Measurements from ENCODE around the gene EVL. TPM values are rescaled to one million over a fixed set of nuclear protein-coding genes. Genes with fewer than 3 reads are reported as not detected.

Gene EVL
- total RNA-seq, 2 donors from 2014 or later, result 53.1 to 102 TPM

DNA sequence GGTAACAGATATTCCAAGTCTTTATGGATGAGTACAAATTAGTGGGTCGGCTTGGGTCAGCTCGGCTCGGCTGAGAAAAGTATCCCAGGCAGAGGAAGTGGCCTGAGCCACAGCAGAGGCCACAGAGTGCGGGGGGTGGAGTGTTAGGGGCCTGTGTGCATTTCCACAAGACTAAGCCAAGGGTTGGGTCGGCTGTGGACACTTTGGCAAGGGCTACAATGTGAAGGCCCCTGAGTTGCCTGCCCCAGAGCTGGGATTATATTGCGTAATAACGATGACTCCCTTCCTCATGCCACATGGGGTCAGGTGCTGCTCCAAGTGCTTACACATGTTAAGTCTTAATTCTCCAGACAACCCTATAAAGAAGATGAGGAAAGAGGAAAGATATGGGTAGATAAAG is 11.4 kb downstream of the EVL start:
- no peaks in the 10 kb centered on the region for H3K27me3 ChIP-seq (replicated peaks; ENCODE audit: insufficient read depth)
- no peaks in the 10 kb centered on the region for H3K36me3 ChIP-seq
- TF ChIP-seq, protein P1, sequence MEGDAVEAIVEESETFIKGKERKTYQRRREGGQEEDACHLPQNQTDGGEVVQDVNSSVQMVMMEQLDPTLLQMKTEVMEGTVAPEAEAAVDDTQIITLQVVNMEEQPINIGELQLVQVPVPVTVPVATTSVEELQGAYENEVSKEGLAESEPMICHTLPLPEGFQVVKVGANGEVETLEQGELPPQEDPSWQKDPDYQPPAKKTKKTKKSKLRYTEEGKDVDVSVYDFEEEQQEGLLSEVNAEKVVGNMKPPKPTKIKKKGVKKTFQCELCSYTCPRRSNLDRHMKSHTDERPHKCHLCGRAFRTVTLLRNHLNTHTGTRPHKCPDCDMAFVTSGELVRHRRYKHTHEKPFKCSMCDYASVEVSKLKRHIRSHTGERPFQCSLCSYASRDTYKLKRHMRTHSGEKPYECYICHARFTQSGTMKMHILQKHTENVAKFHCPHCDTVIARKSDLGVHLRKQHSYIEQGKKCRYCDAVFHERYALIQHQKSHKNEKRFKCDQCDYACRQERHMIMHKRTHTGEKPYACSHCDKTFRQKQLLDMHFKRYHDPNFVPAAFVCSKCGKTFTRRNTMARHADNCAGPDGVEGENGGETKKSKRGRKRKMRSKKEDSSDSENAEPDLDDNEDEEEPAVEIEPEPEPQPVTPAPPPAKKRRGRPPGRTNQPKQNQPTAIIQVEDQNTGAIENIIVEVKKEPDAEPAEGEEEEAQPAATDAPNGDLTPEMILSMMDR (IDR thresholded peaks at IDR 0.05), result no peak
- peak overlapping the region in 1 of 2 donors; percentile 20 for H3K27ac ChIP-seq
- DNase-seq (ENCODE audit: low spot score) (no peak), ATAC-seq (ENCODE audit: insufficient number of reproducible peaks, low FRiP score, low read depth) (no peak)
- no peaks in the 10 kb centered on the region for H3K9me3 ChIP-seq
- no peak overlapping the region for H3K4me3 ChIP-seq
- peaks cover 8 to 12% of the 10 kb centered on the region in 2 donors for H3K4me1 ChIP-seq (ENCODE audit: control insufficient read depth in 1 of 2, low read depth in 2 of 2)

DNA sequence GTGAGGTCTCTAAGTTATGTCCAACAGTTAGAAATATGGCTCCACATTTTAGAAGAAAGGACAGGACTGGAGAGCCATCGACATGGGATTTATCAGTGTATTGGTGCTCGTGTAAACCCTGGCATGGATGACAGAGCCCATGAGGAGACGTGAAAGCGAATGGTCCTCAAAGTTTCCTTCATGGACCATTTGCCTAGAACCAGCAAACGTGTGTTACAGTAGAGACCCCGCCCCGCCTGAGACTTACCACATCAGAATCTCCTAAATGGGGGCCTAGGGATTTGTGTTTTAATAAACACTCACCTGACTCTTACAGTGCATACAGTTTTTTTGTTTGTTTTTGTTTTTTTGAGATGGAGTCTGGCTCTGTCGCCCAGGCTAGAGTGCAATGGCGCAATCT is 12.2 kb downstream of the EVL start:
- Histone ChIP-seq H3K4me1 (ENCODE audit: control insufficient read depth in 1 of 2, low read depth in 2 of 2) (peaks cover 8 to 12% of the 10 kb centered on the region in 2 donors), H3K9me3 (no peaks in the 10 kb centered on the region), H3K36me3 (no peaks in the 10 kb centered on the region), H3K4me3 (no peak overlapping the region), H3K27me3 (replicated peaks; ENCODE audit: insufficient read depth) (no peaks in the 10 kb centered on the region), H3K27ac (no peak overlapping the region)
- ATAC-seq (ENCODE audit: insufficient number of reproducible peaks, low FRiP score, low read depth) (no peak), DNase-seq (ENCODE audit: low spot score) (no peak)
- TF ChIP-seq, protein P1 (IDR thresholded peaks at IDR 0.05), result no peak

DNA sequence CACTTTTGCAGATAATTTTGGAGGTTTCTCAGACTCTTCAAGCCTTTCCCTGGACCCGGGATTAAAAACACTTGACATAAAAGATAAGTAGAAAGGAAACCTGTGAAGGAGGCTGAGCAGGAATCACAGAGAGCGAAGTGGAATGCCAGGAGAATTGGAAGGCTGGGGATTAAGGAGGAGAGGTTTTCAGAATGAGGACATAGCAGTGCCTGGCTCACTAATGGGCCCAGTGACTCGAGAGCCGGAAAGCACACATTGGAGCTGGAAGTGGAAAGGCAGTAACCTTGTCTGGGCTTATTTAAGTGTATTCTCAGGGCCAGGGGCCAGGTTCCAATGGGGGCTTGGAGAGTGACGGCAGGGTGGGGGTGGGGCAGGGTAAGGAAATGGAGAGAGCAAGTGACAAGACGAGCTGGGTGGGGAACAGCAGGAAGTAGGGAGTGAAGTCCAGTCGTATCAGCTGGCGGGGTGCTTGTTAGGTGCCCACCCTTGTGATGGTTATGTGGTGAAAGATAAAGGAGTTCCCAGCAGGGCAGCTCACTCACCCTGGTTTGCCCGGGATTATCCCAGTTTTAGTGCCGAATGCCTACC is 13.1 kb downstream of the EVL start:
- TF ChIP-seq, protein P1 (IDR thresholded peaks at IDR 0.05), result no peak
- no peak for ATAC-seq (ENCODE audit: insufficient number of reproducible peaks, low FRiP score, low read depth)
- Histone ChIP-seq H3K36me3 (no peaks in the 10 kb centered on the region), H3K9me3 (no peaks in the 10 kb centered on the region), H3K27ac (peak overlapping the region in 1 of 2 donors; percentile 8), H3K4me1 (ENCODE audit: control insufficient read depth in 1 of 2, low read depth in 2 of 2) (peaks cover 8 to 12% of the 10 kb centered on the region in 2 donors), H3K4me3 (no peak overlapping the region), H3K27me3 (replicated peaks; ENCODE audit: insufficient read depth) (no peaks in the 10 kb centered on the region)
- no peak for DNase-seq (ENCODE audit: low spot score)

DNA sequence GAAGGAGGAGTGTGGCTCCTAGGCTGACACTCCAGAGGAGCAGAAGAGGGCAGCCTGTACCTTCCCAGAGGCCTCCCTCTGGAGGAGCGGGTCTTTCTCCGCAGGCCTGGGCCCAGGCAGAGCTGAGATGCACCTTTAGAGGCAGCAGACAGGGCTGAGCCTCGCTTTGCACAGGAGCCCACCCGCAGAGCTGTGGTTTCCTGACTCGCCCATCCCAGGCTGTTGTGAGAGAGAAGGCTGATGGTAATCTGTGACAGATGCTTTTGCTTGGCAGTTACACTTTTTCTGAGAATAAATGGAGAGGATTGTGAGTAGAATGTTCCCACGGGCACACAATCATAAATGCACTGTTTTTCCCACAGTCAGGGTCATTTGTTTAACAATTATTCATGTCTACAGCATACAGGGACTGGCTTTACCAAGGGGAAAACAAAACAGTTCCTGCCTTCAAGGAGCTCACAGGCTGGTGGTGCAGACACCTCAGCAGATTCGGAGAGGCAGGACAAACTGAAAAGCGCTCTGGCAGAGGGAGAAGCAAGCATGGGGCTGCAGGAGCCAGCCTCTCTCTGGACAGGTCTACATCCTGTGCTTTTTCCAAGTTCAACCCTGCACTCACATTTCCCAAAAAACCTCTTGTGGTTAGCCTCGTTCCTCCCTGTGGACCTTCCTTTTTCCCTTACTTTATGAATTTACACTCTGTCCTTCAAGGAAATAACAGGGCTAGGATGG is 13.9 kb downstream of the EVL start:
- ATAC-seq (ENCODE audit: insufficient number of reproducible peaks, low FRiP score, low read depth) (no peak), DNase-seq (ENCODE audit: low spot score) (no peak)
- Histone ChIP-seq H3K27me3 (replicated peaks; ENCODE audit: insufficient read depth) (no peaks in the 10 kb centered on the region), H3K9me3 (no peaks in the 10 kb centered on the region), H3K4me3 (no peak overlapping the region), H3K27ac (peak overlapping the region; percentile 8 to 10), H3K4me1 (ENCODE audit: control insufficient read depth in 1 of 2, low read depth in 2 of 2) (peaks cover 8 to 12% of the 10 kb centered on the region in 2 donors), H3K36me3 (no peaks in the 10 kb centered on the region)
- TF ChIP-seq, protein P1 (IDR thresholded peaks at IDR 0.05), result no peak

DNA sequence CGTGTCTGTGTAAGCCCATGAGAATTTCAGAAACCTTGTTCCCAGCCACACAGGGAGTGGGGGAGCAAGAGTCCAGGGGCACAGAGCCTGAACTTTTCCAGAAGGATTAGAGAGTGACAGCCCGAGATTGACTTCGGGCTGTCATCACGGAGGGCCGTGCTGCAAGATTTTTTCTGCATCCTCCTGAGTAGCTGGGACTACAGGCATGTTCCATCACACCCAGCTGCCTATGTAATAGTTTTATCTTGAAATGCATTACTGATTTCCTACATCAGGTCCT is 14.4 kb downstream of the EVL start:
- Histone ChIP-seq H3K4me1 (ENCODE audit: control insufficient read depth in 1 of 2, low read depth in 2 of 2) (peaks cover 8 to 12% of the 10 kb centered on the region in 2 donors), H3K27me3 (replicated peaks; ENCODE audit: insufficient read depth) (no peaks in the 10 kb centered on the region), H3K27ac (no peak overlapping the region), H3K4me3 (no peak overlapping the region), H3K36me3 (no peaks in the 10 kb centered on the region), H3K9me3 (no peaks in the 10 kb centered on the region)
- ATAC-seq (ENCODE audit: insufficient number of reproducible peaks, low FRiP score, low read depth) (no peak), DNase-seq (ENCODE audit: low spot score) (no peak)
- TF ChIP-seq, protein P1 (IDR thresholded peaks at IDR 0.05), result no peak

Data from thoracic aorta (tissue), 2 donors.